Endothelial cell (in vitro differentiated cells): ENCODE results near the gene LACTB. TPM values are rescaled to one million over a fixed set of nuclear protein-coding genes. Genes with fewer than 3 reads are reported as not detected.
A peak's percentile ranks its signal among the peaks of the same experiment; 100 is the strongest.

Experiments
- DNase-seq: peaks from one replicate; pipeline ENCODE4 v3.0.0; 2021; ENCODE audit warnings: low spot score
- H3K27ac Mint-ChIP-seq: one replicate; pipeline ENCODE4 v1.8.0; 2021; ENCODE audit warnings: mixed read lengths, inconsistent platforms; ENCODE audit not compliant: unreplicated experiment
- H3K27me3 Mint-ChIP-seq: one replicate; pipeline ENCODE4 v1.8.0; 2021; ENCODE audit warnings: mild to moderate bottlenecking, moderate library complexity, mixed read lengths, inconsistent platforms; ENCODE audit not compliant: unreplicated experiment
- H3K36me3 Mint-ChIP-seq: one replicate; pipeline ENCODE4 v1.8.0; 2021; ENCODE audit warnings: mild to moderate bottlenecking, low read depth, mixed read lengths, inconsistent platforms; ENCODE audit not compliant: unreplicated experiment
- H3K4me1 Mint-ChIP-seq: one replicate; pipeline ENCODE4 v1.8.0; 2021; ENCODE audit warnings: mild to moderate bottlenecking, mixed read lengths, inconsistent platforms; ENCODE audit not compliant: unreplicated experiment
- H3K4me3 Mint-ChIP-seq: one replicate; pipeline ENCODE4 v1.8.0; 2021; ENCODE audit warnings: mild to moderate bottlenecking, mixed read lengths, inconsistent platforms; ENCODE audit not compliant: unreplicated experiment
- H3K9me3 Mint-ChIP-seq: one replicate; pipeline ENCODE4 v1.8.0; 2021; ENCODE audit warnings: mixed read lengths, inconsistent platforms; ENCODE audit not compliant: unreplicated experiment
- total RNA-seq: library from RNA; stranded (reverse); fragmentation: NEBNext Ultra II Directional; extraction: Animal tissue kit (Norgen Biotek cat#: 25700); gene quantifications from one replicate; pipeline ENCODE4 v1.2.1, GENCODE V29; 2021; ENCODE audit not compliant: unreplicated experiment
- TF ChIP-seq, protein P1 (sequence below): fragments of 200-600 bp; sonication (generic); IDR thresholded peaks from one replicate; pipeline ENCODE4 v1.5.0; 2021; ENCODE audit warnings: antibody characterized with exemption; ENCODE audit not compliant: unreplicated experiment

Gene LACTB
- total RNA-seq, 1 donor from 2014 or later: 10.1 TPM

DNA sequence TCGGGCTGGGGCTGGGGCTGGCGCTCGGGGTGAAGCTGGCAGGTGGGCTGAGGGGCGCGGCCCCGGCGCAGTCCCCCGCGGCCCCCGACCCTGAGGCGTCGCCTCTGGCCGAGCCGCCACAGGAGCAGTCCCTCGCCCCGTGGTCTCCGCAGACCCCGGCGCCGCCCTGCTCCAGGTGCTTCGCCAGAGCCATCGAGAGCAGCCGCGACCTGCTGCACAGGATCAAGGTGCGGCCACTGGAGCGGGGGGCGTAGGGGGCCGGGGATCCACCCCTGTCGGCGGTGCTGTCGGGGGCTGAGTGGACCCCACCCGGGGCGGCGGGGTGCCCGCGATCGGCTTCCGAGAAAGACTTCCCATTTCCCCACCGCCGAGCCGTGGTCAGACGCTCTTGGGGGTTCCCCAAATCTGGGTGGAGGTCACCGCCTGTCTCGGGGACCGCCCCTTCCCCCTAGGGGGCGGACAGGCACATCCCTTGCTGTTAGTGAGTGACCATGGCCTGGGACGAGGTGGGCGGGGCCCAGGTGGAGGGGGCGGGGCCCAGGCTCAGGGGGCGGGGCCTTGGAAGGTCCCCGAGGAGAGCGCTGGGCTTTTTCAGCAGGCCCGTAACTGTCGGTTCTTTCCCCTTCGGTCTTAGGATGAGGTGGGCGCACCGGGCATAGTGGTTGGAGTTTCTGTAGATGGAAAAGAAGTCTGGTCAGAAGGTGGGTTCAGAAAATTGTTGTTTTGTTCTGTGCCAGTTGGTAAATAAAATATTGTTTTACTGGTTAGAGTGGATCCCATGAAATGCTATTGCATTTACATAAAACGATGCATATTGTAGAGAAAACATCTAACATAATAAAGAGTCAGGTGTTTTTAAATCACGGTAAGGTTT, 578 bp downstream of the LACTB start:
- no peak overlapping the region for H3K27ac Mint-ChIP-seq
- H3K36me3 Mint-ChIP-seq: peaks cover 20% of the 10 kb centered on the region
- peaks cover 5% of the 10 kb centered on the region for H3K9me3 Mint-ChIP-seq

DNA sequence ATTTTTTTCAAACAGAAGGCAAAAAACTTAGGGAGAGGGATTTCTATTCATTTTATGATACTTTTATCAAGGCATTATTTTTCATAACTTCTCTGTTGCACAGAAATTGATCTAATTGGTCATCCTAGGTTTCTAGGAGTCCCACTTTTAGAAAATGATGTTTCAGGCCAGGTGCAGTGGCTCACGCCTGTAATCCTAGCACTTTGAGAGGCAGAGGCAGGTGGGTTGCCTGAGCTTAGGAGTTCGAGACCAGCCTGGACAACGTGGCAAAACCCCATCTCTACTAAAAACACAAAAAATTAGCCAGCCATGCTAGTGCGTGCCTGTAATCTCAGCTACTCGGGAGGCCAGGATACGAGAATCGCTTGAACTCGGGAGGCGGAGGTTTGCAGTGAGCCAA, 2.8 kb downstream of the LACTB start:
- no peak for DNase-seq
- Mint-ChIP-seq H3K4me1 (peaks cover 9% of the 10 kb centered on the region), H3K9me3 (peaks cover 2% of the 10 kb centered on the region), H3K27me3 (peaks cover 9% of the 10 kb centered on the region), H3K4me3 (no peak overlapping the region), H3K36me3 (peaks cover 14% of the 10 kb centered on the region), H3K27ac (no peak overlapping the region)
- TF ChIP-seq, protein P1, sequence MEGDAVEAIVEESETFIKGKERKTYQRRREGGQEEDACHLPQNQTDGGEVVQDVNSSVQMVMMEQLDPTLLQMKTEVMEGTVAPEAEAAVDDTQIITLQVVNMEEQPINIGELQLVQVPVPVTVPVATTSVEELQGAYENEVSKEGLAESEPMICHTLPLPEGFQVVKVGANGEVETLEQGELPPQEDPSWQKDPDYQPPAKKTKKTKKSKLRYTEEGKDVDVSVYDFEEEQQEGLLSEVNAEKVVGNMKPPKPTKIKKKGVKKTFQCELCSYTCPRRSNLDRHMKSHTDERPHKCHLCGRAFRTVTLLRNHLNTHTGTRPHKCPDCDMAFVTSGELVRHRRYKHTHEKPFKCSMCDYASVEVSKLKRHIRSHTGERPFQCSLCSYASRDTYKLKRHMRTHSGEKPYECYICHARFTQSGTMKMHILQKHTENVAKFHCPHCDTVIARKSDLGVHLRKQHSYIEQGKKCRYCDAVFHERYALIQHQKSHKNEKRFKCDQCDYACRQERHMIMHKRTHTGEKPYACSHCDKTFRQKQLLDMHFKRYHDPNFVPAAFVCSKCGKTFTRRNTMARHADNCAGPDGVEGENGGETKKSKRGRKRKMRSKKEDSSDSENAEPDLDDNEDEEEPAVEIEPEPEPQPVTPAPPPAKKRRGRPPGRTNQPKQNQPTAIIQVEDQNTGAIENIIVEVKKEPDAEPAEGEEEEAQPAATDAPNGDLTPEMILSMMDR: no peak

More for the DNA sequence above, 578 bp downstream of the LACTB start:
- TF ChIP-seq, protein P1: peak; percentile 33
- H3K4me1 Mint-ChIP-seq: peaks cover 9% of the 10 kb centered on the region
- H3K4me3 Mint-ChIP-seq: peak overlapping the region; percentile 93
- DNase-seq: peak; percentile 61
- H3K27me3 Mint-ChIP-seq: peaks cover 9% of the 10 kb centered on the region

DNA sequence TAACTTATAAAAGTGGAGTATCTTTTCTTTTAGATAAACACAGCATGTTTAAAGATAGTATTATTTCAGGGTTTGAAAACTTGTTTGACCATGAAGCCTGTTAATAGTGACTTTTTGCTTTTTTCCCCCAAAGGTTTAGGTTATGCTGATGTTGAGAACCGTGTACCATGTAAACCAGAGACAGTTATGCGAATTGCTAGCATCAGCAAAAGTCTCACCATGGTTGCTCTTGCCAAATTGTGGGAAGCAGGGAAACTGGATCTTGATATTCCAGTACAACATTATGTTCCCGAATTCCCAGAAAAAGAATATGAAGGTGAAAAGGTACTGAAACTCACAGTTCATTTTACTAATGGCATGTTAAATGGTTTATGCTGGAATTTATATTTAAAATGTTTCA, 5.1 kb downstream of the LACTB start:
- H3K4me1 Mint-ChIP-seq: no peaks in the 10 kb centered on the region

DNA sequence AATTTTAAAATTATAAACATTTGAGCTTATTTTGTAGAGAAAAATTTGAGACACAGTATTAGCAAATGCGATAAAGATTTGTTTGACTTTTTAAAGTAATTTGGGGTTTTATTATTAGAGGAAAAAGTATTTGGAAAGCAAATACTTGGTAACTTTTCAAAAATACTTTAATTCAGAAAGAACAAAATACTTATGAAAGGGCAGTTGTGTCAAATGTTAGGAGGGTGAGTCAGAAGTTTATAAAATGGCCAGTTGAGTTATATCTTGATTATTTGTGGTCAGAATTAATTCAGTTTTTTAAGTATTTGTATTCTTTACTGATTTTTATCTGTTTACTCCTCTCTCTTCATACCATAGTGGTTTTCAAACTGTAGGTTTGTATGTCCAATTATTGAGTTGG, 12.1 kb downstream of the LACTB start:
- Mint-ChIP-seq H3K27me3 (no peaks in the 10 kb centered on the region), H3K4me1 (no peaks in the 10 kb centered on the region), H3K36me3 (no peaks in the 10 kb centered on the region), H3K9me3 (no peaks in the 10 kb centered on the region), H3K4me3 (no peak overlapping the region), H3K27ac (no peak overlapping the region)
- DNase-seq: no peak
- TF ChIP-seq, protein P1: no peak

More for the DNA sequence above, 5.1 kb downstream of the LACTB start:
- Mint-ChIP-seq H3K4me3 (no peak overlapping the region), H3K36me3 (no peaks in the 10 kb centered on the region), H3K9me3 (no peaks in the 10 kb centered on the region), H3K27ac (no peak overlapping the region), H3K27me3 (no peaks in the 10 kb centered on the region)
- TF ChIP-seq, protein P1: no peak
- DNase-seq: no peak

DNA sequence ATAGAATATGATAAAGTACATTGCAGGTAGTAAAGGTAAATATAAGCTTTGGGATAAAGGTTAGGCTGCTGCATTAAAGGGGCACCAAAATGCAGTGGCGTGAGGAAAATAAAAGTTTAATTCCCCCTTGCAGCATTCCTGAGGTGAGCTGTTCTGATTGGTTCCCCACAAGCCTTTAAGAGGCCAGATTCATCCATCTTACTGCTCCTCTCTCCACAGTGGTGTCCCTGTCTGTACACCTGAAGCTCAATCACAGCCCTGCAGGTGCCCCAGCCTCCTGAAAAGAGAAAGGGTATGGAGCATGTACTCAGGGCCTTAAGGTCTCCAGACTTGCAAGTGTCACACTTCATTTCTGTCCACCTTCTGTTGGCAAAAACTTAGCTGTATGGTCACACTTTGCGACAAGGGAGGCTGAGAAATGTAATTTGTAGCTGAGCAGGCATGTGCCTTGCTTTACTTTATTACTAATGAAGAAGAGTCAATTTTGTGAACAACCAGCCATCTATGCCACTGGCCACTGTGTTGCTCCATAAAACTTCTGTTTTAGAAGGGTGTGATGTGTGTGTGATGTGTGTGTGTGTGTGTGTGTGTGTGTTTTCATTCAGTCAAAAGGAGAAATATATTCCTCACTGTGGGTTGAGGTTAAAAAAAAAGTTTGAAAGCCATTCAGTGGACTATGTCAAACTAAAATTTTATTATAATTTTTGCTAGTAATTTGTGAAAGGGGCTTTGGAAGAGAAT, 12.8 kb downstream of the LACTB start:
- Mint-ChIP-seq H3K9me3 (no peaks in the 10 kb centered on the region), H3K4me1 (no peaks in the 10 kb centered on the region), H3K27ac (no peak overlapping the region), H3K36me3 (no peaks in the 10 kb centered on the region), H3K4me3 (no peak overlapping the region), H3K27me3 (no peaks in the 10 kb centered on the region)
- TF ChIP-seq, protein P1: no peak
- DNase-seq: no peak
